Panc1 (cell line): Measurements from ENCODE around the gene KRTAP10-2. TPM values are rescaled to one million over a fixed set of nuclear protein-coding genes. Genes with fewer than 3 reads are reported as not detected.

Experiments used
- ATAC-seq: fragments of 200-7000 bp; cut with Tn5 transposase; 2 replicates; pipeline ENCODE4 v1.9.1; 2020; ENCODE audit warnings: mild to moderate bottlenecking, moderate library complexity
- BruUV-seq: library from RNA; stranded (reverse); fragments of 400-500 nt; replicated peaks from 2 replicates; lab custom pipeline; 2021; lab: Mats Ljungman, UMichigan
- CTCF ChIA-PET: fragments of 300-600 bp; sonication (Branson Sonifier 250); formaldehyde crosslinking; loops from one replicate; lab custom pipeline; 2022; ENCODE audit warnings: antibody characterized with exemption; lab: Charles Lee
- POLR2A ChIA-PET: fragments of 300-600 bp; sonication (Branson Sonifier 250); formaldehyde crosslinking; loops from one replicate; lab custom pipeline; 2022; ENCODE audit warnings: antibody characterized with exemption; lab: Charles Lee
- DNase-seq: peaks from one replicate; pipeline ENCODE4 v3.0.0-alpha.2; 2010; ENCODE audit warnings: low read depth, low spot score
- H3K27ac ChIP-seq: 2 replicates; pipeline ENCODE4 v1.5.1; 2011; ENCODE audit warnings: mild to moderate bottlenecking, low read length, inconsistent platforms
- H3K27me3 ChIP-seq: fragments of 200-500 bp; sonication (Bioruptor generic); 2 replicates; pipeline ENCODE4 v1.6.0; 2014; ENCODE audit warnings: low read length, inconsistent platforms; ENCODE audit not compliant: control insufficient read depth, insufficient read depth
- H3K36me3 ChIP-seq: fragments of 200-500 bp; sonication (Bioruptor generic); 2 replicates; pipeline ENCODE4 v1.5.1; 2014; ENCODE audit warnings: inconsistent platforms, mild to moderate bottlenecking, low read length, moderate library complexity; ENCODE audit not compliant: control insufficient read depth, insufficient read depth
- H3K4me1 ChIP-seq: 2 replicates; pipeline ENCODE4 v1.5.1; 2011; ENCODE audit warnings: inconsistent platforms, mild to moderate bottlenecking, low read length, moderate library complexity; ENCODE audit not compliant: control insufficient read depth, insufficient read depth
- H3K4me3 ChIP-seq, 2 experiments: 2 replicates each; pipeline ENCODE4 v1.5.1; 2011 to 2012; ENCODE audit warnings: low read depth in 2 of 2, low read length in 2 of 2, mild to moderate bottlenecking in 2 of 2, inconsistent platforms in 1 of 2, moderate library complexity in 1 of 2
- H3K9me3 ChIP-seq: fragments of 200-500 bp; sonication (Bioruptor generic); 2 replicates; pipeline ENCODE4 v1.5.1; 2014; ENCODE audit warnings: low read depth, mild to moderate bottlenecking, inconsistent platforms, low read length, moderate library complexity; ENCODE audit not compliant: control insufficient read depth, insufficient read depth
- CTCF ChIP-seq: fragments of 450-650 bp; IDR thresholded peaks from 2 replicates; pipeline ENCODE4 v1.5.1; 2017; ENCODE audit warnings: mild to moderate bottlenecking
- POLR2AphosphoS5 ChIP-seq: IDR thresholded peaks from 2 replicates; pipeline ENCODE4 v1.6.1; 2012; ENCODE audit warnings: mild to moderate bottlenecking, low read depth, low read length, moderate library complexity
- REST ChIP-seq, 2 experiments: IDR thresholded peaks; 2 replicates each; pipeline ENCODE4 v1.6.1; 2011 to 2012; ENCODE audit warnings: low read depth in 2 of 2, control low read depth in 1 of 2, low read length in 1 of 2, mild to moderate bottlenecking in 1 of 2, moderate library complexity in 1 of 2; ENCODE audit not compliant: insufficient read depth in 1 of 2
- SIN3A ChIP-seq: IDR thresholded peaks from 2 replicates; pipeline ENCODE4 v1.6.1; 2012; ENCODE audit warnings: low read depth, mild to moderate bottlenecking, low read length, moderate library complexity, borderline replicate concordance; ENCODE audit not compliant: insufficient read depth
- TCF7L2 ChIP-seq: IDR thresholded peaks from 2 replicates; pipeline ENCODE4 v1.6.1; 2011; ENCODE audit warnings: mild to moderate bottlenecking, low read depth, low read length, inconsistent platforms
- in situ Hi-C: cut with HindIII; loops from 2 replicates; pipeline ENCODE4 v1.10.0; 2016; ENCODE audit warnings: low sequenced_read_pairs, low pct_unique_long_range_greater_than_20kb
- intact Hi-C: fragments of 100-400 bp; cut with micrococcal nuclease; formaldehyde crosslinking; loops from one replicate; pipeline ENCODE4 v1.10.0; 2022; ENCODE audit not compliant: unreplicated experiment
- total RNA-seq: library from RNA; stranded (reverse); gene quantifications from one replicate; pipeline ENCODE4 v1.2.1, GENCODE V29; 2021; ENCODE audit not compliant: unreplicated experiment

KRTAP10-2 gene
- total RNA-seq, 1 experiment from 2014 or later = not detected

GRCh38 chr21:44513389-44514217 is 37.7 kb downstream of the KRTAP10-2 start:
- ATAC-seq = no peak
- POLR2A ChIA-PET = interaction anchor here (0.6 kb wide), 1 partner anchor 18 kb away, joined by 3 read pairs; no protein-coding TSS in a partner anchor
- BruUV-seq = no TSS peak
- H3K4me3 ChIP-seq = no peak overlapping the region
- no peak for DNase-seq
- no peaks in the 10 kb centered on the region for H3K4me1 ChIP-seq
- TF ChIP-seq SIN3A (no peak), TCF7L2 (no peak), REST (IDR thresholded peaks at IDR 0.05; ENCODE audit: insufficient read depth in 1 of 2, low read depth in 2 of 2, low read length in 1 of 2) (no peak), CTCF (no peak), POLR2AphosphoS5 (no peak)
- CTCF ChIA-PET = no interaction called here
- in situ Hi-C loops = no loop called here
- peaks cover 2% of the 10 kb centered on the region; the same call in 1 of the 2 replicates for H3K36me3 ChIP-seq
- no peaks in the 10 kb centered on the region for H3K9me3 ChIP-seq
- H3K27me3 ChIP-seq = no peaks in the 10 kb centered on the region
- intact Hi-C loops = loop anchor here (5.0 to 10.0 kb wide), 2 partner anchors 229 to 271 kb away; no protein-coding TSS in a partner anchor
- H3K27ac ChIP-seq = no peak overlapping the region

GRCh38 chr21:44512496-44513388 is 38.6 kb downstream of the KRTAP10-2 start:
- no peaks in the 10 kb centered on the region for H3K9me3 ChIP-seq
- BruUV-seq = no TSS peak
- no peaks in the 10 kb centered on the region for H3K4me1 ChIP-seq
- no peak overlapping the region for H3K4me3 ChIP-seq
- intact Hi-C loops = loop anchor here (5.0 to 10.0 kb wide), 2 partner anchors 230 to 272 kb away; no protein-coding TSS in a partner anchor
- no peak for ATAC-seq
- in situ Hi-C loops = no loop called here
- TF ChIP-seq TCF7L2 (no peak), CTCF (no peak), REST (IDR thresholded peaks at IDR 0.05; ENCODE audit: insufficient read depth in 1 of 2, low read depth in 2 of 2, low read length in 1 of 2) (no peak), POLR2AphosphoS5 (no peak), SIN3A (no peak)
- POLR2A ChIA-PET = interaction anchor here (0.6 kb wide), 1 partner anchor 19 kb away, joined by 3 read pairs; no protein-coding TSS in a partner anchor
- CTCF ChIA-PET = no interaction called here
- DNase-seq = no peak
- no peaks in the 10 kb centered on the region for H3K27me3 ChIP-seq
- no peak overlapping the region for H3K27ac ChIP-seq
- H3K36me3 ChIP-seq = no peaks in the 10 kb centered on the region; the same call in 1 of the 2 replicates
